Bronchial epithelial cell (primary cell): ENCODE measurements around the gene CGB8. TPM values are rescaled to one million over a fixed set of nuclear protein-coding genes. Genes with fewer than 3 reads are reported as not detected.

Source experiments
- DNase-seq: peaks from one replicate; pipeline ENCODE4 v3.0.0-alpha.2; 2010; ENCODE audit warnings: low read depth
- FAIRE-seq: peaks from 2 replicates; lab custom pipeline; 2011; peaks lifted over from hg19 to GRCh38; lab: Jason Lieb, UNC
- H3K27me3 ChIP-seq: 2 replicates; pipeline ENCODE4 v1.5.1; 2011; ENCODE audit warnings: low read length; ENCODE audit not compliant: control insufficient read depth, insufficient read depth
- H3K36me3 ChIP-seq: 2 replicates; pipeline ENCODE4 v1.5.1; 2011; ENCODE audit warnings: low read length; ENCODE audit not compliant: control insufficient read depth, insufficient read depth
- H3K4me3 ChIP-seq: 2 replicates; pipeline ENCODE4 v1.5.1; 2011; ENCODE audit warnings: mild to moderate bottlenecking, low read depth, low read length, control low read depth
- total RNA-seq: library from RNA; depleted of rRNA; stranded (reverse); fragments of >200 nt; gene quantifications from 2 replicates; pipeline ENCODE4 v1.2.1, GENCODE V29; 2014
- TF ChIP-seq, protein P1 (sequence below): IDR thresholded peaks from 2 replicates; pipeline ENCODE4 v1.5.1; 2011; ENCODE audit warnings: mild to moderate bottlenecking, moderate library complexity, low read length, control low read depth, inconsistent platforms; ENCODE audit not compliant: insufficient read depth, severe bottlenecking

CGB8 gene
- total RNA-seq, 1 donor from 2014 or later = not detected

DNA sequence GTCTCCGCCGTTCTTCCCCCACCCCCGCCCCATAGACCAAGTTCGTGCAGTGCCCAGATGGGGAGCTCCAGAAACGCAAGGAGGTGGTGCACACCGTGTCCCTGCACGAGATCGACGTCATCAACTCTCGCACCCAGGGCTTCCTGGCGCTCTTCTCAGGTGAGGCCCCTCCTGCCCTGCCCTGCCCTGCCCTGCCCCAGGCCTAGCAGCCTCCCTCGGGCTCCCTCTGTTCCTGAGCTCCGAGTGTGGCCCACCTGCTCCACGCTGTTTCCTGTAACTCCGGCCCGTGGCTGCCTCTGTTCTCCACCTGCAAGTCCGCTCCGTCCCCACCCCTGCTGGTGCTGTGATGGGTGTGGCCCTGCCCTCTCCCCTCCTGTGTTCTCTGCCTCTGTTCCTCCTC is 38.5 kb downstream of the CGB8 start:
- DNase-seq = no peak
- no peak for FAIRE-seq
- H3K27me3 ChIP-seq = no peaks in the 10 kb centered on the region
- TF ChIP-seq, protein P1, sequence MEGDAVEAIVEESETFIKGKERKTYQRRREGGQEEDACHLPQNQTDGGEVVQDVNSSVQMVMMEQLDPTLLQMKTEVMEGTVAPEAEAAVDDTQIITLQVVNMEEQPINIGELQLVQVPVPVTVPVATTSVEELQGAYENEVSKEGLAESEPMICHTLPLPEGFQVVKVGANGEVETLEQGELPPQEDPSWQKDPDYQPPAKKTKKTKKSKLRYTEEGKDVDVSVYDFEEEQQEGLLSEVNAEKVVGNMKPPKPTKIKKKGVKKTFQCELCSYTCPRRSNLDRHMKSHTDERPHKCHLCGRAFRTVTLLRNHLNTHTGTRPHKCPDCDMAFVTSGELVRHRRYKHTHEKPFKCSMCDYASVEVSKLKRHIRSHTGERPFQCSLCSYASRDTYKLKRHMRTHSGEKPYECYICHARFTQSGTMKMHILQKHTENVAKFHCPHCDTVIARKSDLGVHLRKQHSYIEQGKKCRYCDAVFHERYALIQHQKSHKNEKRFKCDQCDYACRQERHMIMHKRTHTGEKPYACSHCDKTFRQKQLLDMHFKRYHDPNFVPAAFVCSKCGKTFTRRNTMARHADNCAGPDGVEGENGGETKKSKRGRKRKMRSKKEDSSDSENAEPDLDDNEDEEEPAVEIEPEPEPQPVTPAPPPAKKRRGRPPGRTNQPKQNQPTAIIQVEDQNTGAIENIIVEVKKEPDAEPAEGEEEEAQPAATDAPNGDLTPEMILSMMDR = no peak
- H3K36me3 ChIP-seq = peaks cover 24% of the 10 kb centered on the region
- H3K4me3 ChIP-seq = no peak overlapping the region

DNA sequence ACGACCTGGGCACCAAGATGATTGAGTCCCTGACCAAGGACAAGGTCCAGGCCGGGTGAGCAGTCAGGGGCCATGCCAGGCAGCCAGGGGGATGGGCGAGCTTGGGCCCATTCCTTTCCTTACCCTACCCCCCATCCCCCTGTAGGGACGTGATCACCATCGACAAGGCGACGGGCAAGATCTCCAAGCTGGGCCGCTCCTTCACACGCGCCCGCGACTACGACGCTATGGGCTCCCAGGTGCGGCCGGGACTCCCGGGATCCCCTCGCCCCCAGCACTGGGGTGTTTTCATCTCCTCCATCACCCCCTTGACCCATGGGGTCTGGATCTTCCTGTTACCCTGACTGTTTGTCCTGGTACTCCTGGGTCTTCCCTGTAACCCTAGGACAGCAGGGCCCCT is 39.1 kb downstream of the CGB8 start:
- TF ChIP-seq, protein P1 = no peak
- Histone ChIP-seq H3K36me3 (peaks cover 28% of the 10 kb centered on the region), H3K27me3 (no peaks in the 10 kb centered on the region), H3K4me3 (no peak overlapping the region)
- no peak for FAIRE-seq
- DNase-seq = no peak

DNA sequence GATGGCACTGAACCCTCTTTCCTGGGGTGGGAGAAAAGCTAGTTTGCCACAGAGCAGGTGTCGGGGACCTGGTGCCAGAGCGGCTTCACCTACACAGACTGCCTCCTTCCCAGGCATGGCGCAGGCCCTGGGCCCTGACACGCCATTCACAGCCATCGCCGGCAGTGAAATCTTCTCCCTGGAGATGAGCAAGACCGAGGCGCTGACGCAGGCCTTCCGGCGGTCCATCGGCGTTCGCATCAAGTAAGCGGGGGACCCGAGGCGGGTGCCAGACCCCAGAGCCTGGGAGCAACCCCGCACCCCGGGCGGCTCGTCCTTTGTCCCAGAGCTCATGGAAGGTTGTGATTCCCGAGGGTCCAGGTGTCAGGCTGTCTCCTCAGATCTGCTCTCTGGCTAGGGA is 42.0 kb downstream of the CGB8 start:
- peaks cover 38% of the 10 kb centered on the region for H3K36me3 ChIP-seq
- no peak for DNase-seq
- H3K4me3 ChIP-seq = no peak overlapping the region
- H3K27me3 ChIP-seq = no peaks in the 10 kb centered on the region
- no peak for FAIRE-seq
- TF ChIP-seq, protein P1 = no peak

DNA sequence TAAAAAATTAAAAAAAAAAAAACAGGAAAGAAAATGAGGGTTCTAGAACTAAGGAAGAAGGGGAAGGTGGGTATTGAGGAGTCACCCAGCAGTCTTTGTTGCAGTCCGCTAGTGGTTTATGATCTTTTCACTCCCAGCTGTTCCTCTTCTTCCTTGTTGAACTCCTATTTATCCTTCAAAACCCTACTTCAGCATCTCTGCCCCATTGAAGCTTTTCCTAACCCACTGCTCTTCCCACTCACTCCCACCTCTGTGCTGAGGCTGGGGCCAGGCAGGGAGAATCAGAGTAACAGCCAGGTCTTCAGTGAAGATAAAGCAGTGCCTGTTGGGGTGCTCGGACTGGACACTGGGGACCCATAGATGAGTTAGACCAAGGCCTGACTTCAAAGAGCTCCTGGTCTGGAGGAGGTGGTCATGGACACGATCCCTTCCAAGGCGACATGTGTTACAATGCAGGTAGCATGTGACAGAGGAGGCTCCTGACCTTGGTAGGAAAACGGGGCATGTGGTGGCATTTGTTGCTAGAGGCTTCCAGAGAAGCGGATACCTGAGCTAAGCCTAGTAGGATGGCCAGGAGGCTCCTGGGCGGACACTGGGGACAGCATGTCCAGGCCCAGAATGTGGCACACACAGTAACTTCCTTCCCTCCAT is 43.8 kb downstream of the CGB8 start:
- Histone ChIP-seq H3K4me3 (no peak overlapping the region), H3K27me3 (no peaks in the 10 kb centered on the region), H3K36me3 (peaks cover 31% of the 10 kb centered on the region)
- FAIRE-seq (no peak), DNase-seq (no peak)
- TF ChIP-seq, protein P1 = no peak

DNA sequence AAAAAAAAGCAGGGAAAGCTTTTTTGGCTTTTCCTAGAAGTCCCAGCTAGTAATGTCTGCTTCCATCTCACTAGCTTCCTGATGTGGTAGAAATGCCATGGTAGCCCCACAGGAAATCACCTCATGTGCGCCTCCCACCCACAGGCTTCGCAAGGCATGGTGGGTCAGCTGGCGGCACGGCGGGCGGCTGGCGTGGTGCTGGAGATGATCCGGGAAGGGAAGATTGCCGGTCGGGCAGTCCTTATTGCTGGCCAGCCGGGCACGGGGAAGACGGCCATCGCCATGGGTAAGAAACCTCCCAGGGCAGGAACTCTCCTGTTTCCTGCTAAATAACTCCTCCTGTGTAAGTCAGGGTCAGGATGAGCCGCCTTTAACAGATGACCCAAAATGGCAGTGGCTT is 44.8 kb downstream of the CGB8 start:
- FAIRE-seq = no peak
- H3K36me3 ChIP-seq = peaks cover 27% of the 10 kb centered on the region

More for the DNA sequence above, 44.8 kb downstream of the CGB8 start:
- DNase-seq = no peak
- TF ChIP-seq, protein P1 = no peak
- H3K4me3 ChIP-seq = no peak overlapping the region
- no peaks in the 10 kb centered on the region for H3K27me3 ChIP-seq
